SU-DHL-6 (cell line): Measurements from ENCODE around the gene OR2A25.

Experiments used
- H2AFZ ChIP-seq: fragments of 200-600 bp; sonication (generic); 2 replicates; pipeline ENCODE4 v1.6.1; 2014; ENCODE audit warnings: low read depth, mild to moderate bottlenecking, moderate library complexity, mixed read lengths, antibody characterized with exemption, low read length; ENCODE audit not compliant: severe bottlenecking
- H3F3A ChIP-seq: fragments of 200-600 bp; shearing (Covaris generic); 2 replicates; pipeline ENCODE4 v1.6.0; 2016; ENCODE audit warnings: antibody characterized with exemption, mild to moderate bottlenecking; ENCODE audit not compliant: insufficient read depth
- H3K27ac ChIP-seq: fragments of 200-600 bp; sonication (generic); 2 replicates; pipeline ENCODE4 v1.5.1; 2016; ENCODE audit warnings: low read depth, mild to moderate bottlenecking, low read length, moderate library complexity, mixed read lengths
- H3K27me3 ChIP-seq: fragments of 200-600 bp; sonication (generic), shearing (Covaris generic); 2 replicates; pipeline ENCODE4 v1.6.0; 2014; ENCODE audit warnings: mild to moderate bottlenecking, low read length
- H3K36me3 ChIP-seq: fragments of 200-600 bp; sonication (generic); 2 replicates; pipeline ENCODE4 v1.6.1; 2014; ENCODE audit warnings: mild to moderate bottlenecking, low read length, mixed read lengths
- H3K4me2 ChIP-seq: fragments of 300-600, 200-600 bp; shearing (Covaris generic), sonication (generic); 2 replicates; pipeline ENCODE4 v1.6.0; 2014; ENCODE audit warnings: low read length, low read depth, mild to moderate bottlenecking; ENCODE audit not compliant: poor library complexity, severe bottlenecking
- H3K4me3 ChIP-seq: fragments of 200-600 bp; sonication (generic); 2 replicates; pipeline ENCODE4 v1.5.1; 2014; ENCODE audit warnings: antibody characterized with exemption, low read length, mild to moderate bottlenecking, mixed read lengths; ENCODE audit not compliant: insufficient read depth, poor library complexity, severe bottlenecking
- H3K79me2 ChIP-seq: fragments of 200-600 bp; sonication (generic); 2 replicates; pipeline ENCODE4 v1.6.1; 2014; ENCODE audit warnings: mild to moderate bottlenecking, low read length, moderate library complexity; ENCODE audit not compliant: insufficient read depth
- H3K9ac ChIP-seq: fragments of 200-600 bp; sonication (generic); 2 replicates; pipeline ENCODE4 v1.7.0; 2014; ENCODE audit warnings: mild to moderate bottlenecking, low read length
- H3K9me2 ChIP-seq: fragments of 200-600 bp; sonication (generic); replicated peaks from 2 replicates; pipeline ENCODE4 v1.6.1; 2014; ENCODE audit warnings: low read length; ENCODE audit not compliant: insufficient read depth
- H3K9me3 ChIP-seq: fragments of 200-600 bp; sonication (generic); 2 replicates; pipeline ENCODE4 v1.6.1; 2014; ENCODE audit warnings: low read length, mixed read lengths; ENCODE audit not compliant: insufficient read depth
- H4K20me1 ChIP-seq: fragments of 200-600 bp; sonication (generic); 2 replicates; pipeline ENCODE4 v1.6.1; 2014; ENCODE audit warnings: low read depth, mild to moderate bottlenecking, antibody characterized with exemption, low read length, moderate library complexity, mixed read lengths
- CTCF ChIP-seq: fragments of 200-600 bp; sonication (generic); IDR thresholded peaks from one replicate; pipeline ENCODE4 v1.5.1; 2017; ENCODE audit warnings: antibody characterized with exemption, mild to moderate bottlenecking, low read length, moderate library complexity; ENCODE audit not compliant: insufficient read depth, poor library complexity, severe bottlenecking
- EZH2phosphoT487 ChIP-seq: fragments of 200-600 bp; sonication (generic), shearing (Covaris generic); conservative IDR thresholded peaks from 2 replicates; pipeline ENCODE4 v1.6.1; 2018; ENCODE audit warnings: mild to moderate bottlenecking, antibody characterized with exemption, low read length, moderate library complexity, mixed read lengths

Gene OR2A25

GRCh38 chr7:144023171-144023827 lies 46.3 kb upstream of the OR2A25 start:
- Histone ChIP-seq H3F3A (no peaks in the 10 kb centered on the region), H3K9me2 (no peaks in the 10 kb centered on the region), H3K27me3 (no peaks in the 10 kb centered on the region), H2AFZ (no peak overlapping the region), H3K9me3 (no peaks in the 10 kb centered on the region), H3K4me3 (no peak overlapping the region), H4K20me1 (no peaks in the 10 kb centered on the region), H3K9ac (no peak overlapping the region), H3K27ac (no peak overlapping the region), H3K79me2 (no peaks in the 10 kb centered on the region), H3K36me3 (no peaks in the 10 kb centered on the region), H3K4me2 (no peak overlapping the region)
- TF ChIP-seq CTCF (no peak), EZH2phosphoT487 (no peak)

GRCh38 chr7:144024213-144024612 lies 45.4 kb upstream of the OR2A25 start:
- H3K9me3 ChIP-seq = no peaks in the 10 kb centered on the region
- no peaks in the 10 kb centered on the region for H3F3A ChIP-seq
- no peaks in the 10 kb centered on the region for H3K79me2 ChIP-seq
- H2AFZ ChIP-seq = no peak overlapping the region
- no peak overlapping the region for H3K4me3 ChIP-seq
- H3K27ac ChIP-seq = no peak overlapping the region
- no peaks in the 10 kb centered on the region for H3K27me3 ChIP-seq
- no peaks in the 10 kb centered on the region for H3K36me3 ChIP-seq
- H3K9me2 ChIP-seq = no peaks in the 10 kb centered on the region
- H3K9ac ChIP-seq = no peak overlapping the region
- TF ChIP-seq EZH2phosphoT487 (no peak), CTCF (no peak)
- no peaks in the 10 kb centered on the region for H4K20me1 ChIP-seq
- no peak overlapping the region for H3K4me2 ChIP-seq

- H3K36me3 ChIP-seq = no peaks in the 10 kb centered on the region
- no peaks in the 10 kb centered on the region for H3K27me3 ChIP-seq
- no peaks in the 10 kb centered on the region for H3K79me2 ChIP-seq
- H3K9me2 ChIP-seq = no peaks in the 10 kb centered on the region
- H3K4me2 ChIP-seq = no peak overlapping the region
- no peak overlapping the region for H3K9ac ChIP-seq
- H3K4me3 ChIP-seq = no peak overlapping the region
- no peak for TF ChIP-seq CTCF
- TF ChIP-seq EZH2phosphoT487 = no peak
- no peaks in the 10 kb centered on the region for H4K20me1 ChIP-seq
- H2AFZ ChIP-seq = no peak overlapping the region
- H3F3A ChIP-seq = no peaks in the 10 kb centered on the region
- H3K27ac ChIP-seq = no peak overlapping the region
- no peaks in the 10 kb centered on the region for H3K9me3 ChIP-seq
Measured at GRCh38 chr7:144026203-144026883, 43.3 kb upstream of the OR2A25 start.
